GM19043 (cell line): Measurements from ENCODE around the gene NR2C2.

ENCODE experiments used
- ATAC-seq: cut with Tn5 transposase; IDR thresholded peaks from one replicate; pipeline ENCODE4 v1.9.1; 2021; ENCODE audit warnings: low read depth; ENCODE audit not compliant: unreplicated experiment

NR2C2 gene

DNA sequence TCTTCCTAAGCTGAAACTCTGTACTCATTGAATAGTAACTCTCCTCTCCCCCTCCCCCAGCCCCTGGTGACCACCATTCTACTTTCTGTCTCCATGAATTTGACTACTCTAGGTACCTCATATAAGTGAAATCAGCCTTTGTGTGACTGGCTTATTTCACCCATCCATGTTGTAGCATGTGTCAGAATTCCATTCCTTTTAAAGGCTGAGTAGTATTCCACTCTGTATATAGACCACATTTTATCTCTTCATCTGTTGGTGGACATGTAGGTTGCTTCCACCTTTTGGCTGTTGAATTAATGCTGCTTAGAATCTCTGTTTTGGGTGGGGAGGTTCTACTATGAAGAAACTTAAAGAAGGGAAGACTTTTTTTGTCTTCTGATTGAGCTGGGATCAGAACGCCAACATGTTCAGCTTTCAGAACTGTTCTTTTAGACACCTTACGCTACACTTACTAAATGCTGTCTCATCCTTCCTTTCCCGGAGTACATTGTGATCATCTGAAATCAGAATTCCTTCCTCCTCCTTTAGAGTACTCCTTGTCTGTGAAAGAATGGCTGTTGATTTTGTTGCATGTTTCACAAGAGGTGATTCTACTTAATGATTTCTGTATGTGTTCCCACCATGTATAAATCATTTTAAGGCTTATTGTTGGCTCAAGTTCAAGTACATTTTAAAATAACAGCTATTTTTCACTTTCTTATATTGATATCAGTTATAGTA lies 67.4 kb downstream of the NR2C2 start:
- ATAC-seq: no peak

DNA sequence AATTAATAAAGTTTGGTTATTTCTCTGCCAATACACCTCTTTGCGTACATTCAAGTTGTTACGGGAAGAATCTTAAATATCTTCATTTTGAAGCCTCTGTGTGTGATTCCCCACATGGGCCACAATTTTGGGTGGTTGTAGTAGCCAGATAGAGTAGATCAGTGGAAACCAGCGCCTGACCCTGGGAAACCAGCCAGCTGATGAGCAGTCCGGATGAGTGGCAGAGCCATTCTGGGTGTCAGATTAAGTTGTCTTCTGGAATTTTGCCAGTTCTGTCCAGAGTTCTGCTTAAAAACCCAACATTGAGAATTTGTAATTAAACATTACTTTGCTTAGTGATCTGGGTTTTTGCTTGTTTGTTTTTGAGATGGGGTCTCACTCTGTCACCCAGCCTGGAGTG lies 68.1 kb downstream of the NR2C2 start:
- ATAC-seq: no peak

DNA sequence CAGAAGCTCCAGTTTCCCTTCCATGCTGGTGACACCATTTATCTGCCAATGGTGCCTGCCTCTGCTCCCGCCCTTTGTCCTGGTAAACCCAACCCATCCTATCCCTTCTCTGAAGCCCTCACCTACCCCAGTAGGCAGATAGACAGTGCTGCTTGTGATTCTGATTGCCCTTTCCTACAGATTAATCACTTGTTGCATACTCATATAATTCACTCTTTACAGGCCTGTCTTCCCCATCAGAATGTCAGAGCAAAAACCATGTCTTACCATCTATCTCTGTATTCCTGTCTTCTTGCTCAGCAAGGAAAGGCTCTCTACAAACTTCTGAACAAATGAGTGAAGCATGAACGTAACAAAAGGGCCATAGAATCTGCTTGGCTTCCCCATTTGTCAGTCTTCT lies 69.8 kb downstream of the NR2C2 start:
- no peak for ATAC-seq

DNA sequence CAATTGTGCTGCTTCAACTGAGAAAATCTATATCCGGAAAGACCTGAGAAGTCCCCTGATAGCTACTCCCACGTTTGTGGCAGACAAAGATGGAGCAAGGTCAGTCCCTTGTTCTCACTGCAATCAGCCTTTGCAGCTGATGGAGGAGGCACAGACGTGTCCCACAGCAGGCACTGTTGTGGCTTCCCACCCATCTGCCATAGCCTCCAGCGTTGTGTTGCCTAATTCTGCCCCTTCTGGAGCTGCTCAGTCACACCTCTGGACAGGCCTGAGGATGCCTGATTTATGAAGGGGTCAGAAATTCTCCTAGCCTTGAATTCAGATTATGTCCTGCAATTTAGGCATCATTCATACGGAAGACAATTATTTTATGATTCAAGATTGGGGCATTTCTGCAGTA lies 75.9 kb downstream of the NR2C2 start:
- no peak for ATAC-seq

DNA sequence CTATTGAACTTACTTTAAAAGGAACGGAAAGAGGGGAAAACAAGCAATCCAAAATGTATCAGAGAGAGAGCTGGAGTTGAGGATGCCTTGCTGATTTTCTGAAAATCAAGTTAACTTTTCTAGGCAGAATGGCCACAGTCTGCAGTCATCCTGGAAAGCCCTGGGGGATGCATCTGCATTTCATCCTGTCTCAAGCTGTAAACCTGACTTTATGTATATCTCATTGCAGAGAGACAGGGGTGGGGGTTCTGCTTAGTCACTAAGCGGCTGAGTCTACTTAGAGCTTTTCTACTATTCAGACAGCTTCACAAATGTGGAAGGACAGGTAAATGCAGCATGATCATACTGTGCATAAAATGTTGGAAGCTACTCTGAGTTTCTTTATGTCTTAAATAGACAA lies 76.3 kb downstream of the NR2C2 start:
- no peak for ATAC-seq

DNA sequence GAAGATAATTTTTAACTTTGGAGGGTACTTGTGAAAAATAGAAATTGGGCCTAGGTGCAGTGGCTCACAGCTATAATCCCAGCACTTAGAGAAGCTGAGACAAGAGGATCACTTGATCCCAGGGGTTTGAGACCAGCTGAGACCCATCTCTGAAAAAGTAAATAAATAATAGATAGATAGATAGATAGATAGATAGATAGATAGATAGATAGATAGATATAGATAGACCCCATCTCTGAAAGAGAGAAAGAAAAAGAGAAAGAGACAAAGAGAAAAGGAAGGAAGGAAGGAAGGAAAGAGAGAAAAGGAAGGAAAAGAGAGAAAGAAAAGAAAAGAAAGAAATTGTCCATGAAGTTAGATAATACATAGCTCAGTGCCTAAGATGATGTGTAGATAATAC lies 82.2 kb downstream of the NR2C2 start:
- no peak for ATAC-seq

DNA sequence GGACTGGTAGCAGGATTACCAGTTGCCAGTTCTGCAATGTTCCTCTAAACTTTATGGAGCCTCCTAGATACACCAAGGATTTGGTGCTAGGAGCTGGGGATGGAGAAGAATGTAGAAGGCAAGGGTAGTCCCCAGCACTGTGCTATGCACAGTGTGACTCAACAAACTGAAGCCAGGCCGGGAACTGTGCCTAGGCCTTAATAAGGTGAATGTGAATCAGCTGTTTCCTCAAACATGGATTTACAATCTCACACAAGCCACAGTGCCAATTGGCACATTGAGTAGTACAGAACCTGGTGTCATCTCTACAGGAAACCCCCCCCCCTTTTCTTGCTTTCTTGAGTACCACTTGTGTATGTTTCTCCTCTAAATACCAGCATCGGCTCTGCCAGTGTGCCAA lies 85.3 kb downstream of the NR2C2 start:
- no peak for ATAC-seq

DNA sequence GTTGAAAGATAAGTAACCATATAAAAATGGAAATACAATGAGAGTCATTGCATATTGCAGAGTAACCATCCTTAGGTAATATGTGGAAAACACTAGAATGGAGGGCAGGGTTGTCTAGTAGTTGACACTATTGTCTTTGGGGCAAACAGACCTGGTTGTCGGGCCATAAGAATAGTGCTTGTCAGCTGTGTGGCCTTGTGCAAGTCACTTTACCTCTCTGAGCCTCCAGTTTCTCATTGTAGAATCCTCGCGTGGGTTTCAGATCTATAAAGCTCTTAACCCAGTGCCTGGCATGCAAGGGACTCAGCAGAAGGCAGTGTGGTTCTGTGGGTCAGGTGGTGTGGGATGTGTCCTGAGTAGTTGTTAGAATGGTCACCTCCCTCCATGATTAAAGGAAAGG lies 85.7 kb downstream of the NR2C2 start:
- no peak for ATAC-seq

DNA sequence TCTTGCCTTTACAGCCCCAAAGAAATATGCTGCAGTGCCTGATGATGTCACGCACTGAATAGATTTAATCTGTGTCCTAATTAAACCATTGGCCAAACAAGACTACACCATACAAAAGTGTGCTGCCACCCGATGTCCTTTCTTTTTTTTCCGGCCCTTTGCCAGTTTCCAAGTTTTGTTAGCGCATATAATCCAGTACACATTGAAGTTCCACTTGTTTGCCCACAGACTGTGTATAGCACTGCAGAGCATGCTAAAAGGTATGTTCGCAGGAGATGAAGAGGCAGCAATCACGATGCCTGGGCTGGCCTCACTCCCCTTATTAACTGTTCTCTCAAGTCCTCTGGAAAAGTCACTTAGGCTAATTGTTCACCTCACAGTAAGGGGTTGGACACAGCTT lies 90.9 kb downstream of the NR2C2 start:
- ATAC-seq: no peak

DNA sequence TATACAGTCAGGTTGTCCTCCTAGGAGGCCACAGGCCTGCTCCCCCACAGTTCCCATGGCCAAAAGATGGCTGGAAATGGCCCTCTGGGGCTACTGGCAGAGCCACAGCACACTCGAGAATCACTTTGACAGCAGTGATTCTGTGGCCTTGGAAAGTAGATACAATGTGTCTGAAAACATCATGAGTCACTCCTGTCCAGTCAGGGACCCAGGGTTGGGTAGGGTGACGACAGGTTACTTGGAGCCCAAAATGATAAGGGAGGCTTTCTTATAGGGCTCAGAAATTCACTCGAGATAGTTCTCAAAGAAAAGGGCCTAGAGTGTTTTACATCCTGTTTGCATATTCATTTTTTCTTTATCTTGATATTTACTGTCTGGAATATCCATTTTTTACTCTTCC lies 93.5 kb downstream of the NR2C2 start:
- ATAC-seq: no peak

DNA sequence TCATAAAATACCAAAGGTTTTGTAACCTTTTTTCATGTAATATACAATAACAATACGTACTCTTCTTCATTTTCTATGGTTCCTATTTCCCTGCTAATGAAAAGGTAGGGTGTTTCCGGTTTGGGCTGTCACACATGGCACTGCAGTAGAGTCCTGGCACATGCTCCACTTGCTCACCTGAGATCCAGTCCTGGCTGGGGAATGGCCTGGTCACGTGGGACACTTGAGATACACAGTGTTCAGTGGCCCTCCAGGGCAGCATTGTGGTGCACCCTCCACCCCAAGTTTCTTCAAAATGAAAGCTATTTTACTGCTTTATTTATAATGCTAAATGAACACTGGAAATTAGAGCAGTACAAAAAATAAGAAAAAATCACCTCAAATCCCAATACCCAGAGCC lies 94.6 kb downstream of the NR2C2 start:
- no peak for ATAC-seq

DNA sequence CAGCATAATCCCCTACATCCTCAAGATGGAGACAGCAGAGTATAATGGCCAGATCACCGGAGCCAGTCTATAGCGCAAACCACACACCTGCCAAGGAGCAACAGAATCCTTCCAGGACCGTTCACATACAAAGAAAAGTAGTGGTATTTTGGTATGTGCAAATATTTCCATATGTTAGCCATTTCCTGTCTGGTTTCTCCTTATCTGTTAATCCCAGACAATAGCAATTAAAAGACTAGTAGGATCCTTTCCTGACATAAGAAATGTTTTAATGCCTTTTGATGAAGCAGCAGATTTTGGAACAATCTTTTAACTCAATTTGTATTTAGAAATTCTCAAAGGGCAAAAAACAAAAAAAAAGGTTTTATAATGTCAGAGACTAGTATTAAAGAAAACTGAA lies 95.6 kb downstream of the NR2C2 start:
- no peak for ATAC-seq

DNA sequence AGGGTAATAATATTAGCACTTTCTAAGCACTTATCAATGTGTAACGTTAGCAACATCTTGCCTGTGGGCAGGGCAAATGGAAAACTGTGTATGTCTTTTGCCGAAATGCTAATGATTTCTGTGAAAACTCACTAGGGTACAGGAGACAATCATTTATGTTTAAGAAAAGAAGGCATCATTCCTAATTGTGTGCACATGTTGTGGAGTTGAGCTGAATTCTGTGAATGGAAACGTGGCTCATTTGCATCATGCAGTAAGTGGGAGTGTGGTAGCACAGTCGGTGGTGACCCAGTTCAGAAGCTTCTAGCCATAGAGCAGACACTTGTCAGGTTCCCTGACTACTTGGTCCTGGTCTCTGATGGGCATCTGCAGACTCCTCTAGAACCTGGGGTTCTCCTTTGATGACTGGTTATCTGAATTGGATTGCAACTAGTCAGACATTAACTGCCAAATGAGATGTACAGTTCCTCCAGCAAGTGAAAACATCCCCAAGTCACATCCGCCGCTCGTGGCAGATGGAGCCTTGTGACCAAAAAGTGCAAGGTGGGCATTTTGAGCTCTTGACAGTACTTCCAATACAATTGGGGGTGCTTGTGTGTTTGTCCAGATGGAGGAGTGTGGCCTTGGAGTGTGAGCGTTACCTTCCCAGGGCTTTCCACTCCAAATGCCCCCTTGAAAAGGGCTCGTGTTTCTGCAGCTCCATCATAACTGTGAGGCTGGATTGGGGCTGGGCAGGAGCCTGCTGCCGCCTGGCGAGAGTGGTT lies 96.2 kb downstream of the NR2C2 start:
- no peak for ATAC-seq

DNA sequence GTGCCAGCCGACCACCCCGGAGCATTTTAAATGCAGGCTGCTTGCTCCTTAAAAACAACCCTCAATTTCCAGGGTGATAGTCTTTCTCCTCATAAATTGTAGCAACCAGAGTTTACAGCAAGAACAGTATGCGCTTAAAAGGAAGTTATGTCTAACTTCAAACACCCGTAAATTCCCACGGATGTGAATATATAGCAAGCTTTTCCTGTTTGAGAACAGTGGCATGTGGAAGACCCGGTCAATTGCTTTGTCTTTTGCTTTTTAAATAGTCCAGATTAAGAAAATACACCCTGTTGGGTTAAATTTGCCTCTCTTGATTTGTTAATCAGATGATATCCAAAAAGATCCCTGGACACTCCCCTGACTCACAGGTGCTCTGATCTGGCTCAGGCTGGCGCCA lies 96.9 kb downstream of the NR2C2 start:
- no peak for ATAC-seq

DNA sequence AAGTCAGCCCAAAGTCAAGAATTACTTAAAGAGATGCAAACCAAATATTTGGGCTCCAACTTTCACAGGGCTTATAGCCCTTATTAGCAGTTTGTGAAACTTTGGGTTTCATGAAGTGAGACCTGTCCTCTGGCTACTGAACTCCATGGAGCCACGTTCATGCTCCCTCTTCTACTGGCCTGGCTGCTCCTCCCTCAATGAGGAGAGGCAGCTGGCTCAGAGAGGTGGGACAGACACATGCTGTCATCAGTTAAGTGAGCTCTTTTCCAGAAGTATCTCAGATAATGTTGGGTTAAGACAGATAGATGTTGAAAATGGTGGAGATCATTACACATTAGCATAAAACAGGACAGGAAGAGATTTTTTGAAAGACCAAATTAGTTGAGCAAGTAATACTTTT lies 98.3 kb downstream of the NR2C2 start:
- ATAC-seq: no peak

DNA sequence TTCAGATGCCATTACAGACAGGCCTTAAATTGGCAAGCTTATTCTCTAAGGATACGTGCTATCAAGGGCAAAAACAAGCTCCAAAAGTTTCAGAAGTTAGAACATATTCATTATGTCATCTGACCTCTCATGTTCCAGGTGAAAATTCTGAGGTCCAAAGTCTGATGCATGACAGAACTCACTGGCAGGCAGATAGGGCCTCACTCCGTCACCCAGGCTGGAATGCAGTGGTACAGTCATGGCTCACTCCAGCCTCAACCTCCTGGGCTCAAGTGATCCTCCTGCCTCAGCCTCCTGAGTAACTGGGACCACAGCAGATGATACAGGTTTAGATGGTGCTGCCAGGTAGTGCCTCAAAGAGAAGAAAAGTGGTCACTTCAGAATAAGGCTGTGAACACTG lies 102.2 kb downstream of the NR2C2 start:
- no peak for ATAC-seq

DNA sequence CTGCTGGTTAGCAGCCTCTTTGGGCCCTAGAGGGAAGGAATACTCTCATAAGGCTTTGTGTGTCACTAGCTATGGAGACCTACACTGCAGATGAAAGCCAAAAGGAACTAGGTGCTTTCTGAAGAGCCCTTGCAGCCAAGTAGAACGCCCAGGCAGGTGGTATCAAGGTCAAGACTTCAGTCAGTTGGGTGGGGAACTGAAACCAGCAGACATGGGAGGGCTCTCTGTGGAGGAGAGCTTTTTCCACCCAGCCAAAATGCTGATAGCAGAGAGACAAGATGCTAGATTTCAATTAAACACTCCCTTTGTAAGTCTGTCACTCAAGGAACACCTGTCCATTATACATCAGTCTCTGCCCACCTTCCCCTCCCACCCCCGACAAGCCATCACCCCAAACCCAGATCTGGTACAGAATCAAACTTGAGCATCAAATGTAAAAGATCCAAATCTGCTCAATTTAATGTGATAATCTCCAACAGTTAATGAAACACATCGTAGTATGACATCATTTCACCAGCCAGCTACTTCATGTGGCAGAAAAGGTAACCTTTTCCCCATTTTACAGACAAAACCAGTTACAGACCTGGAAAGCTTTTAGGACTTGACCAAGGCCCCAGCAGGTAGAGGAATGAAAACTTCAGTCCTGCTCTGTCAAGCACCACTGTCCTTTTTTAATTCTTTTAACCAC lies 103.2 kb downstream of the NR2C2 start:
- ATAC-seq: peak; percentile 74

DNA sequence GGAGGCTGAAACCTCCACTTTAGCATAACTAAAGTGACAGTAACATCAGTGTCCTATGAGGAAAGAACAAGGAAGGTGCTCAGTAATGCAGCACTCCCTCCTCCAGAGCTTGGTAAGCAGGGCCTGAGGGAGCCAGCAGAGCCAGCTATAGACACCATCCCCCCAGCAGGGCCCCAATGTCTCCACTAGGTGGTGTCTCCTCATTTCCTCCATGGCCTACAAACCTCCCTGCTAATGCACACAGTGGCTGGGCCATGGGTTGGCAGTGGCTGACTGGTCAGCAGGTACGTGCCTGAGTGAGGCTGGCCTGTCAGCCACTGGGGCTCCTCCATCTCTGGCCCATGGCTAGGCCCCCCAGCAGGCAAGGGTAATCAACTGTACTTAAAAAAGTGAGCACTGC lies 104.1 kb downstream of the NR2C2 start:
- ATAC-seq: peak; percentile 52

DNA sequence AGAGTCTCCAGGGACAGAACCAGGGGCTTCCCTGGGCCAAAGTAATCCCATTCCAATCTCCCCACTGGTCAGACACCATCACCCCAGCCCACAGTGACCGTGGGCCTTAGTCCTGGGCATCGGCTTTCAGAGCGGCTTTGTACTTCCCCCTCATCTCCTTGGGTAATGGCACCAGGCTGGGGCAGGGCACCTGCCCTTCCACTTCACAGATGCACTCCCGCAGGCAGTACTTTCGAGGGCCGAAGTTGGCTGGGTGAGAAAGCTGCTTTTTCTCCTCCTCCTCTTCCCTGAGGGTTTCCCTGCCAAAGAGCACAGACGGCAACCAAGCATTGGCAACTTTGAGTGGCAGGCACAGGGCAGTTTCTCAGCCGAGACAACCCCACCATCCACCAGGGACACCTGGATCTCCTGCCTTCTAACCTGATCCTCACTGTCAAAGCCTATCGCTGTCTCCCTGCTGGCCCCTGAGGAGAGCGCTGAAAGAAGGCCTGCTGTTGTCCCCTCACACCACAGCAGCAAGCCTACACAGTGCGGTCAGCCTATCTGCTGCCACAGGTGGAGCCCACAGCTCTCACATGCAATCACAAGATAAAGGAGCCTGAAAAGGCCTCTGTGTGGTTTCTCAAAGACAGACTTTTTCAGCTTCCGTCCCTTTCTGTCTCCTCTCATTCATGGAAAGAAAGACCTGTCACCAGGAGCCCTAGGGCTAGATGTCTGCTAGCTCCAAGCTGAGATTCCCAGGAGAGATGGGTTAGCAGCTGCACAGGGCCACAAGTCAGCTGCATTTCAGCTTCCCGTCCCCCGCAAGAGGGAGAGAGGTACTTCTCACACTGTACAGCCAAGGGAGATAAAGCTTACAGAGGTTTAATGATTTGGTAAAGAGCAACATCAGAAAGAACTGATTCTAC lies 105.2 kb downstream of the NR2C2 start:
- no peak for ATAC-seq

DNA sequence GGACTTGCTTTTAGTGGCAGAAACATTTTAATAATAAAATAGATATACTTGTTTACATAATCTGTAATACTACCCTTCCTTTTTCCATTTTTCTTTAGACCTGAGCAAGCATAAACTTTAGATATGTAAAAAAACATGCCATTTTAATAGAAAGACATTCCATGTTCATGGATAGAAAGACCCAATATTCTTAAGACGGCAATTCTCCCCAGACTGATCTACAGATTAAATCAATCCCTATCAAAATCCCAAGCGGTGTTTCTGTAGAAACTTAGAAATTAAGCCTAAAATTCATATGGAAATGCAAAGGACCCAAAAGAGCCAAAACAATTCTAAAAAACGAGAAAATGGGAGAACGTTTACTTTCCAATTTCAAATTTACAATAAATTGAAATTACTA lies 106.2 kb downstream of the NR2C2 start:
- no peak for ATAC-seq
